IMR-90 (cell line): ENCODE data around the gene CILP. TPM values are rescaled to one million over a fixed set of nuclear protein-coding genes. Genes with fewer than 3 reads are reported as not detected.

Experiments used
- ATAC-seq: fragments of 200-7000 bp; cut with Tn5 transposase; 2 replicates; pipeline ENCODE4 v1.9.1; 2020; ENCODE audit warnings: low read depth, mild to moderate bottlenecking, moderate library complexity
- BruUV-seq: library from RNA; stranded (reverse); fragments of 400-500 nt; replicated peaks from 2 replicates; lab custom pipeline; 2021; lab: Mats Ljungman, UMichigan
- CTCF ChIA-PET: fragments of 300-600 bp; formaldehyde crosslinking; extraction: SDS; loops from one replicate; lab custom pipeline; 2021; ENCODE audit warnings: antibody characterized with exemption; lab: Yijun Ruan, JAX
- POLR2A ChIA-PET: fragments of 300-600 bp; sonication (Branson Sonifier 250); formaldehyde crosslinking; loops from one replicate; lab custom pipeline; 2022; ENCODE audit warnings: antibody characterized with exemption; ENCODE audit not compliant: unreplicated experiment; lab: Charles Lee
- DNase-seq: peaks from one replicate; pipeline ENCODE4 v3.0.0; 2013
- H2AFZ ChIP-seq: replicated peaks from 2 replicates; pipeline ENCODE3; 2013; ENCODE audit warnings: low read length, mild to moderate bottlenecking; ENCODE audit not compliant: poor library complexity
- H2AK5ac ChIP-seq: 2 replicates; pipeline ENCODE4 v1.6.1; 2013; ENCODE audit warnings: low read depth, low read length, inconsistent platforms
- H2AK9ac ChIP-seq: replicated peaks from 2 replicates; pipeline ENCODE3; 2013; ENCODE audit warnings: mild to moderate bottlenecking, low read depth, low read length, moderate library complexity; ENCODE audit not compliant: poor library complexity
- H2BK120ac ChIP-seq: 2 replicates; pipeline ENCODE4 v1.6.1; 2013; ENCODE audit warnings: low read depth, low read length, inconsistent platforms
- H2BK15ac ChIP-seq: 3 replicates; pipeline ENCODE4 v1.6.1; 2013; ENCODE audit warnings: low read depth, low read length, inconsistent platforms
- H2BK20ac ChIP-seq: 2 replicates; pipeline ENCODE4 v1.6.1; 2013; ENCODE audit warnings: low read depth, mild to moderate bottlenecking, inconsistent platforms, low read length, moderate library complexity
- H2BK5ac ChIP-seq: 2 replicates; pipeline ENCODE4 v1.6.1; 2013; ENCODE audit warnings: mild to moderate bottlenecking, low read depth, low read length, inconsistent platforms; ENCODE audit not compliant: poor library complexity, severe bottlenecking
- H3K14ac ChIP-seq: replicated peaks from 2 replicates; pipeline ENCODE4 v1.6.1; 2013; ENCODE audit warnings: low read depth, low read length, inconsistent platforms
- H3K18ac ChIP-seq: 2 replicates; pipeline ENCODE4 v1.6.1; 2013; ENCODE audit warnings: low read depth, low read length, control low read depth
- H3K23ac ChIP-seq: 2 replicates; pipeline ENCODE4 v1.6.1; 2013; ENCODE audit warnings: low read depth, low read length, inconsistent platforms
- H3K27ac ChIP-seq: 2 replicates; pipeline ENCODE4 v1.5.1; 2013; ENCODE audit warnings: mild to moderate bottlenecking, control low read depth, low read length; ENCODE audit not compliant: insufficient read depth
- H3K27me3 ChIP-seq: 2 replicates; pipeline ENCODE4 v1.6.1; 2013; ENCODE audit warnings: low read length; ENCODE audit not compliant: control insufficient read depth, insufficient read depth
- H3K36me3 ChIP-seq: 2 replicates; pipeline ENCODE4 v1.6.1; 2013; ENCODE audit warnings: low read length, mixed read lengths; ENCODE audit not compliant: control insufficient read depth, insufficient read depth
- H3K4ac ChIP-seq: 2 replicates; pipeline ENCODE4 v1.6.1; 2013; ENCODE audit warnings: low read depth, low read length, inconsistent platforms
- H3K4me1 ChIP-seq: 2 replicates; pipeline ENCODE4 v1.6.1; 2013; ENCODE audit warnings: low read length, mixed read lengths; ENCODE audit not compliant: control insufficient read depth, insufficient read depth
- H3K4me2 ChIP-seq: 2 replicates; pipeline ENCODE4 v1.6.1; 2013; ENCODE audit warnings: low read depth, mild to moderate bottlenecking, control low read depth, low read length, moderate library complexity
- H3K4me3 ChIP-seq: 2 replicates; pipeline ENCODE4 v1.5.1; 2013; ENCODE audit warnings: low read depth, mild to moderate bottlenecking, control low read depth, low read length, moderate library complexity; ENCODE audit not compliant: insufficient read depth
- H3K56ac ChIP-seq: 2 replicates; pipeline ENCODE4 v1.6.1; 2013; ENCODE audit warnings: low read length, inconsistent platforms; ENCODE audit not compliant: insufficient read depth; ENCODE audit errors: extremely low read depth
- H3K79me1 ChIP-seq, 2 experiments: 2 replicates each; pipeline ENCODE4 v1.6.1; 2013; ENCODE audit warnings: low read length in 2 of 2, inconsistent platforms in 1 of 2, low read depth in 1 of 2
- H3K9ac ChIP-seq: 2 replicates; pipeline ENCODE4 v1.6.1; 2013; ENCODE audit warnings: low read depth, low read length, control low read depth
- H3K9me1 ChIP-seq: 2 replicates; pipeline ENCODE4 v1.6.1; 2013; ENCODE audit warnings: low read length, inconsistent platforms; ENCODE audit not compliant: insufficient read depth
- H3K9me3 ChIP-seq: 2 replicates; pipeline ENCODE4 v1.6.1; 2013; ENCODE audit warnings: low read length; ENCODE audit not compliant: control insufficient read depth, insufficient read depth
- H4K20me1 ChIP-seq: 2 replicates; pipeline ENCODE4 v1.6.1; 2013; ENCODE audit warnings: low read length, inconsistent platforms; ENCODE audit not compliant: insufficient read depth
- H4K5ac ChIP-seq: 2 replicates; pipeline ENCODE4 v1.6.1; 2013; ENCODE audit warnings: mild to moderate bottlenecking, low read depth, low read length, control low read depth
- H4K8ac ChIP-seq, 2 experiments: 2 replicates each; pipeline ENCODE4 v1.6.1; 2013; ENCODE audit warnings: low read depth in 2 of 2, low read length in 2 of 2, control low read depth in 1 of 2, inconsistent platforms in 1 of 2
- H4K91ac ChIP-seq: 2 replicates; pipeline ENCODE4 v1.6.1; 2013; ENCODE audit warnings: low read depth, low read length, inconsistent platforms; ENCODE audit not compliant: insufficient read depth
- BHLHE40 ChIP-seq: fragments of 150-350 bp; IDR thresholded peaks from 2 replicates; pipeline ENCODE4 v1.6.1; 2016; ENCODE audit warnings: mild to moderate bottlenecking, low read depth, low read length
- CEBPB ChIP-seq: IDR thresholded peaks from 2 replicates; pipeline ENCODE4 v1.6.1; 2012; ENCODE audit warnings: low read depth, low read length, improper control_type of control experiment
- MXI1 ChIP-seq: IDR thresholded peaks from 2 replicates; pipeline ENCODE4 v1.6.1; 2012; ENCODE audit warnings: low read depth, mild to moderate bottlenecking, low read length, moderate library complexity, borderline replicate concordance
- NFE2L2 ChIP-seq: fragments of 150-350 bp; IDR thresholded peaks from 2 replicates; pipeline ENCODE4 v1.6.1; 2016; ENCODE audit warnings: low read depth, mild to moderate bottlenecking, low read length
- WGBS, 2 experiments: methylation state at CpG; one replicate each; pipeline versions ENCODE4 v1.1.5 to v1.1.7; 2013; ENCODE audit warnings: missing lambda C conversion rate in 2 of 2; ENCODE audit not compliant: insufficient read length in 1 of 2; ENCODE audit errors: extremely low coverage in 2 of 2; 5-methylcytosine and 5-hydroxymethylcytosine counted together
- dilution Hi-C: fragments of 300-500 bp; cut with HindIII; formaldehyde crosslinking; loops from one replicate; pipeline ENCODE4 v1.14.3; 2018; ENCODE audit warnings: low sequenced_read_pairs; ENCODE audit not compliant: unreplicated experiment
- in situ Hi-C: fragments of 300-500 bp; cut with MboI; formaldehyde crosslinking; loops from 3 replicates; pipeline ENCODE4 v1.14.3; 2019; ENCODE audit warnings: low sequenced_read_pairs, inconsistent platforms, mixed read lengths
- intact Hi-C: fragments of 100-400 bp; cut with micrococcal nuclease; formaldehyde crosslinking; loops from 2 replicates; pipeline ENCODE4 v1.10.0; 2022
- polyA plus RNA-seq, 3 experiments: library from polyadenylated mRNA; depleted of rRNA; stranded (reverse); fragments of >200 nt; gene quantifications; 2 replicates each; pipeline ENCODE4 v1.2.3, GENCODE V29; 2012; ENCODE audit warnings: low replicate concordance in 1 of 3
- total RNA-seq: library from RNA; depleted of rRNA; stranded (reverse); fragments of >200 nt; gene quantifications from 2 replicates; pipeline ENCODE4 v1.2.3, GENCODE V29; 2012

The CILP gene
- total and polyA plus RNA-seq, 2 of the 4 experiments (the other 2 are of a cell fraction) = under 0.01 to 0.02 TPM

- intact Hi-C loops = loop anchor here (5.0 kb wide), 1 partner anchor 152 kb away; no protein-coding TSS in a partner anchor
- peak overlapping the region; percentile 96 for H2AK9ac ChIP-seq
- in situ Hi-C loops = no loop called here
- WGBS, 2 experiments = 3% methylated on average over 6 of the region's 33 CpGs; no CpG with 5 or more reads in 1 of the 2 experiments
- peak overlapping the region; percentile 89 for H4K5ac ChIP-seq
- BruUV-seq = no TSS peak
- H4K91ac ChIP-seq = peak overlapping the region; percentile 26
- H3K79me1 ChIP-seq = peaks cover 0 to 33% of the 10 kb centered on the region in 2 experiments
- H3K4me2 ChIP-seq = peak overlapping the region; percentile 79
- peak overlapping the region; percentile 63; the same call in 1 of the 2 replicates for H3K18ac ChIP-seq
- ATAC-seq (peak; percentile 41), DNase-seq (peak; percentile 57)
- TF ChIP-seq CEBPB (peak; percentile 30; the same call in 1 of the 2 replicates), NFE2L2 (no peak), MXI1 (no peak), BHLHE40 (0 out of 2 replicates have a peak, but pooled peaks have one; percentile 4)
- peak overlapping the region; percentile 94 for H3K9ac ChIP-seq
- H4K20me1 ChIP-seq = peaks cover 25% of the 10 kb centered on the region
- H2BK15ac ChIP-seq = no peak overlapping the region
- peak overlapping the region; percentile 91 for H3K14ac ChIP-seq
- H3K27me3 ChIP-seq = no peaks in the 10 kb centered on the region
- no peak overlapping the region for H2BK20ac ChIP-seq
- H3K4ac ChIP-seq = peak overlapping the region; percentile 70
- 0 out of 2 replicates have a peak, but pooled peaks cover 6% of the 10 kb centered on the region for H3K9me1 ChIP-seq
- peak overlapping the region; percentile 82 to 90; a peak in 3 of 4 replicates for H4K8ac ChIP-seq
- no peaks in the 10 kb centered on the region for H3K9me3 ChIP-seq
- 0 out of 2 replicates have a peak overlapping the region, but pooled peaks have one; percentile 2 for H2BK120ac ChIP-seq
- CTCF ChIA-PET = interaction anchor here (0.6 to 2.4 kb wide), 2 partner anchors 86 to 268 kb away, joined by 5 to 7 read pairs; no protein-coding TSS in a partner anchor
- dilution Hi-C loops = no loop called here
- peak overlapping the region; percentile 99 for H2AFZ ChIP-seq
- POLR2A ChIA-PET = no interaction called here
- no peaks in the 10 kb centered on the region for H3K4me1 ChIP-seq
- H3K36me3 ChIP-seq = no peaks in the 10 kb centered on the region
- peak overlapping the region; percentile 71; the same call in 1 of the 2 replicates for H3K23ac ChIP-seq
- peak overlapping the region; percentile 84 for H2BK5ac ChIP-seq
- peak overlapping the region; percentile 78; the same call in 1 of the 2 replicates for H3K56ac ChIP-seq
- H2AK5ac ChIP-seq = peak overlapping the region; percentile 70; the same call in 1 of the 2 replicates
- peak overlapping the region; percentile 87 for H3K4me3 ChIP-seq
- H3K27ac ChIP-seq = peak overlapping the region; percentile 94
Observed at GRCh38 chr15:65184305-65184867, 26.9 kb downstream of the CILP start.
